GM18507 (cell line): ENCODE results near the gene LGALS8.
"Not testable (repeated sequence)": the region's sequence is repeated elsewhere in the genome, so short reads cannot be mapped to it uniquely, and the experiment has no call there.

ENCODE experiments used
- DNase-seq: peaks from one replicate; pipeline ENCODE4 v3.0.0; 2011; ENCODE audit warnings: low read depth; ENCODE audit not compliant: insufficient read length; ENCODE audit errors: extremely low spot score
- FAIRE-seq: peaks from 2 replicates; lab custom pipeline; 2011; peaks lifted over from hg19 to GRCh38; lab: Jason Lieb, UNC

The LGALS8 gene

DNA sequence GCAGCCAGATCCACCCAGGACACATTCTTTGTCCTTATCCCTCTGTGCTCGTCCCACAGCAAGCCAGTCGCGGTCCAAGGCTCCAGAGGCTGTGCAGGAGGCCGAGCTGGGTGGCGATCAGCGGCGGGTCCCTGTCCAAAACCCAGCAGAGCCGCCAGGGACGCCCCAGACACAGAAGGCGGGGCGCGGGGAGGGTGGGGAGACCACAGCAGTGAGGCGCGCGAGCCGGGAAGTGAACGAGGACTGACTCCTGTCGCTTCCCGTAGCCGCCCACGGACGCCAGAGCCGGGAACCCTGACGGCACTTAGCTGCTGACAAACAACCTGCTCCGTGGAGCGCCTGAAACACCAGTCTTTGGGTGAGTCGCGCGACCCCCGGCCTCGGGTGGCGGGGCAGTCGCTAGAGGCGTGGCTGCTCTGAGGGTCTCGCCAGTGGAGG, at the start of gene LGALS8:
Gene LGALS8, plus strand, starts transcription at position 279 of the 438 bp plus-strand sequence. CDS start 2,089 bp downstream, outside the sequence.
- DNase-seq (peak; percentile 84), FAIRE-seq (peak; percentile 38)

- no peak for DNase-seq
- FAIRE-seq: no peak
These were observed 47.8 kb upstream of the LGALS8 start for GRCh38 chr1:236476019-236476418.

- DNase-seq (no peak), FAIRE-seq (no peak)
These were observed 42.9 kb upstream of the LGALS8 start for GRCh38 chr1:236480758-236481436.

- DNase-seq: no peak
- FAIRE-seq: no peak
These were observed 39.3 kb upstream of the LGALS8 start for GRCh38 chr1:236484310-236484971.

DNA sequence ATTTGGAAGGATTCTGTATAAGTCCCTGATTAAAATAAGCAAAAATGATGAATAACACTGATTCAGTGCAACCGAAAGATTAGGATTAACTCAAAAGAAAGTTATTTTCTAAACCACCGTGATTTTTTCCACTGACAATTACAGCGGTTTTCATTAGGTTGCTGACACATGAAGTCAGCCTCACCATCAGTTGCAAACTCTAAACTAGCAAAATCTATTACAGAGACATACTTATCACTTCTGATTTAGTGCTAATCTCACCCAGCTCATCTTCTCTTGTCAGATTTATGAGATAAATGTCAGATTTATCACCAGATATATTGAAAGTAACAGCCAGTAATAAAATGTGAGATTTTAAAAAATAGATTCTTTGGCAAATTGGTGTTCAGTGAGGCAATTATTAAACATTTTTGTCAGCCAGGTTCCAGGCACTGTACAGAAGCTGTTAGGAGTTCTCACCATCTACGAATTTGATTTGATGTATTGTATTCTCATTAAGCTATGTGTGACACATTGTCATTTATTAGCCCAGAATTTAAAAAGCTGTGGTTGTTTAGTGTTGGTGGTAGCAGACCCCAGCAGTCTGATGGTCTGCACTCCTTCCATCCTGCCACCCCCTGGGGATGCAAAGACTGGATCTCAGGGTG, 37.3 kb upstream of the LGALS8 start:
- no peak for FAIRE-seq

GRCh38 chr1:236489161-236489560, 34.6 kb upstream of the LGALS8 start:
- DNase-seq, FAIRE-seq: not testable (repeated sequence)

More for the DNA sequence above, 37.3 kb upstream of the LGALS8 start:
- no peak for DNase-seq

GRCh38 chr1:236489710-236490377, 33.9 kb upstream of the LGALS8 start:
- DNase-seq (no peak), FAIRE-seq (peak; percentile 46)

GRCh38 chr1:236491469-236492136, 32.2 kb upstream of the LGALS8 start:
- no peak for FAIRE-seq
- no peak for DNase-seq

DNA sequence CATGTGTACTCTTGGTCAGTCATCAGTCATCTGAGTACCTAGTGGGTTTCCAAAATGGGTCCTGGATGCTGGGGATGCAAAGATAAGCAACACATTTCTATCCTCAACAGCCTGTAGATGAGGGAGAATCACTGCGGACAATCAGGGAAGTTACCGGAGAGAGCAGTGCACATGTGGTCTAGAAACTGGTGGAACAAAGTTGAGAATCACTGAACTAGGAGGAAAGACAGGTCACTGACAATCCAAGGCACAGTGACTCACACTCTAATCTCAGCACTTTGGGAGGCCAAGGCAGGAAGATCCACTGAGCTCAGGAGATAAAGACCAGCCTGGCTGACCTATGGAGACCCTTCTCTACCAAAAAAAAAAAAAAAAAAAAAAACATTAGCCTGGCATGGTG, 31.4 kb upstream of the LGALS8 start:
- FAIRE-seq: no peak
- DNase-seq: no peak

GRCh38 chr1:236494082-236494481, 29.7 kb upstream of the LGALS8 start:
- no peak for DNase-seq
- FAIRE-seq: no peak

DNA sequence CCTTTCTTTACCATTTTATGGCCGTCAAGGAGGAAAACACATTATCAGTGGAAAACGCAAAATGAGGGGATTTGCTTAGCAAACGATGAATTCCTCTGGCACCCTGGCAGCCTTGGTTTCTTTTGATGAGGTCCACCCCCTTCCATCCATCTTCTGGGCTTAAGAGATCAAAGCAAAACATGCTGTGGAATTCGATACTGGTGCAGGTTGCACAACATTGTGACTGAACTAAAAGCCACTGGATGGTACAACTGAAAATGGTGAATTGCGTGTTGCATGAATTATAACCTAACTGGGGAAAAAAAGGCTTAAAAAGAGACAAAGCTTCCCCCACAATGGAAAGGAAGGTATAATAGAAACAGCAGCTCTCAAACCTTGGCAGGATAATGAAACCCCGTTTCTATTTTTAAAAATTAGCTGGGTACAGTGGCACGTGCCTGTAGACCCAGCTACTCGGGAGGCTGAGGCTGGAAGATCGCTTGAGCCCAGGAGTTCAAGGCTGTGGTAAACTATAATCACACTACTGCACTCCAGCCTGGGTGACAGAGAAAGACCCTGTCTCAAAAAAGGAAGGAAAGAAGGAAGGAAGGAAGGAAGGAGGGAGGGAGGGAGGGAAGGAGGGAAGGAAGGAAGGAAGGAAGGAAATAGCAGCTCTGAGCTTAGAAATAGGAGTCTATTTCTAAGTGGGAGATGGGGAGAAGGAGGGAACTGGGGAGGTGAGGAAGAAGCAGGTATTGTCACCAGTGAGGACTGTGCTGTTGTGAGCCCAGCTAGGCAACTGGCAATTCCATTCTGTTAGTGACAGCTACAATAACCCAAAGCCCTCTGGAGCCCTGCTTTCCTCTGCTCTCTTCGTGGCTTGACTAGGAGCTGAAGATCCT, 29.0 kb upstream of the LGALS8 start:
- DNase-seq (no peak), FAIRE-seq (no peak)

DNA sequence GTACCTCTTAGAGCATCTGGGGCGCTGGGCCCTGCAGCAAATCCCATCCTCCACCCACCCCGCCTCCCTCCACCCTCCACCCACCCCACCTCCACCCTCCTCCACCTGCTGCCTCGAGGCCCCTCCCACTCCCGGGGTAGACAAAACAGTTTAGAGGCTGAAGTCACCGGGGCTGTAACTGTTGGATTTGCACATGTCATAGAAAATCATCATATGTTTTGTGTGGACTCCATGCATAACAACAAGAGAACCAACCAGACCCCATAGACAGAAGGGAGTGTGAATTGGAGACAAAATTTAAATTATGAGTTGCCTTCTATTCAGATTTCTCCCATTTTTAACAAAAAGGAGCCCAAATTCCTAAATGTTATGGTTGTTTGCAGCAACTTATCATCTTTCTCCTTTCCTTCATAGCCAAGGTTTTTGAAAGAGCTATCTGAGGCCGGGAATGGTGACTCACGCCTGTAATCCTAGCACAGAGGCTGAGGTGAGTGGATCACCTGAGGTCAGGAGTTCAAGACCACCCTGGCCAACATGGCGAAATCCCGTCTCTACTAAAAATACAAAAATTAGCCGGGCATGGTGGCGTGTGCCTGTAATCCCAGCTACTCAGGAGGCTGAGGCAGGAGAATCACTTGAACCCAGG, 28.2 kb upstream of the LGALS8 start:
- DNase-seq: no peak
- no peak for FAIRE-seq

GRCh38 chr1:236497908-236498307, 25.9 kb upstream of the LGALS8 start:
- FAIRE-seq: no peak
- no peak for DNase-seq

- DNase-seq (no peak), FAIRE-seq (no peak)
These were observed 22.7 kb upstream of the LGALS8 start for GRCh38 chr1:236501093-236501492.

DNA sequence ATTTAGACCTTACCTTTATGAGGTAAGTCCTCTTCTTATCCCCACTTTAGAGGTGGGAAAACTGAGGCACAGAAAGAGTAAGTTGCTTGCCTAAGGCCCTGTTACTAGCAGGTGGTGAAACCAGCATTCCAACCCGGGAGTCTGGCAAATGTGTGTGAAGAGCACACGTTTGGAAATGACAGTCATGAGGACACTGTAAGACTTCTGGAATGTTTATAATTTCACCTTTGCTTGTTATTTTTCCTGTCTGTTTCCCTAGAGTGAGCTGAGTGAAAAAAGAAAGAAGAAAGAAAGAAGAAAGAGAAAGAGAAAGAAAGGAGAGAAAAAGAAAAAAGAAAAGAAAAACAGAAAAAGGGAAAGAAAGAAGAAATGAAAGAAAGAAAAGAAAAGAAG, 21.2 kb upstream of the LGALS8 start:
- DNase-seq: no peak
- no peak for FAIRE-seq

DNA sequence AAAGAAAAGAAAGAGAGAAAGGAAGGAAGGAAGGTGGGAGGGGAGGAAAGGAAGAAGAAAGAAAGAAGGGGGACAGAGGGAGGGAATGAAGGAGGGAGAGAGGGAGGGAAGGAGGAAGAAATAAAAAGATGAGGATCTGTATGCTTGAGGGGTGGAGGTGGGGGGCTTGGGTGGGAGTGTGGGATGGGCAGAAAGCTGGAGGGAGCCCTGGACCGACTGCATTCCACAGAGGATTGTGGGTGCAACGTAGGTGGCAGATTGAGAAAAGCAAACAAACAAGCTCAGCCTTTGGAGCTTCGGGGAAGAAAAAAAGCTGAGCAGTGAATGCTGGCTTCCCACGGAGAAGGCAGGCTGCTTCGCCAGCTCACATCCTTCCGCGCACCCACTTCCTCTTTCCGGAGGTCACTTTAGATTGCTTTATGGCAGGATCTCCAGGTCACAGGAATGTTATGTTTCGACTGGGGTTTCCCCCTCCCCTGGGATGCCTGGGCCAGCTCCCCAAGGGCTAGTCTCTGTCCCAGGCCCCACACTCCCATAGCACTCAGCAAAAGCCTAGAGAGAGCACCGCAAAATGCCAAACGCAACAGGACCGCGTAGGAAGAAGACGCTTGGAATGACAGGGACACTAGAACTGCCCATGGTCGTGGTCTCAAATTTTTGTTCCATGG, 20.7 kb upstream of the LGALS8 start:
- no peak for DNase-seq
- FAIRE-seq: peak; percentile 68

GRCh38 chr1:236504338-236504737, 19.4 kb upstream of the LGALS8 start:
- not testable (repeated sequence) for DNase-seq, FAIRE-seq
